Germinal center (tissue), 1 donor: ENCODE data around the gene STX17.
"Not testable (repeated sequence)": the region's sequence is repeated elsewhere in the genome, so short reads cannot be mapped to it uniquely, and the experiment has no call there.

Experiments
- DNase-seq: peaks from one replicate; pipeline ENCODE4 v3.0.0; 2012; ENCODE audit warnings: mixed read lengths, low spot score

STX17 gene

DNA sequence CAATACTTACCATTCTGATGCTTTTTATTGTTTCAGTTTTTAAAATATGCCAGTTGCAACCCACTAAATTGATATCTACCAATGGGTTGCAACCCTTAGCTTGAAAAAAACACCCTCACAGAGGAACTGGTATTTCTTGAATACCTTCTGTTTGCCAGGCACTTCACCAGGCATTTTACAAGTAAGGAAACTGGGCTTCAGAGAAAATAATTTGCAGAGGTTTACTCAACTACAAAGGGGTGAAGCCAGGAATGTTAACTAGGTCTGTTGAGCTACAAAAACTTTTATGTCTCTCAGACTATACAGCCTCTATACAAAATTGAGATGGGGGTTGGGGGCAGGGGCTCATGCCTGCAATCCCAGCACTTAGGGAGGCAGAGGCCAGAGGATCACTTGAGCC lies 65.0 kb downstream of the STX17 start:
- no peak for DNase-seq

DNA sequence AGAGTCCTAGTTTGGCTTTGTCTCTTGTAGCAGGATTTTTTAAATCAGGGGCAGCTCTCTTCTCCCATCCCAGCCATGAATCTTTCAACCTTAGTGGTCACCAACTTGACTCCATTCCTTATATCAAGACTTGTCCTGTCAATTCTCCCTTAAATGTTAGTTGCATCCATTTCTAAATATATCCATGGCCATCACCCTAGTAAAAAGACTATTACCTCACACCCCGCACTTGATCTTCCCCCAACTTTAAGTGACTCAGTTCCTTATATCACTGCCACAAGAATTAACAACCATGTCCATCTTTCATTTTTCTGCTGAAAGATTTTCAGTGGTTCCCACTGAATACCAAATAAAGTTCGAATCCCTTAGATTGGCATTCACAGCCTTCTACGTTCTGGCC lies 67.0 kb downstream of the STX17 start:
- DNase-seq: no peak

DNA sequence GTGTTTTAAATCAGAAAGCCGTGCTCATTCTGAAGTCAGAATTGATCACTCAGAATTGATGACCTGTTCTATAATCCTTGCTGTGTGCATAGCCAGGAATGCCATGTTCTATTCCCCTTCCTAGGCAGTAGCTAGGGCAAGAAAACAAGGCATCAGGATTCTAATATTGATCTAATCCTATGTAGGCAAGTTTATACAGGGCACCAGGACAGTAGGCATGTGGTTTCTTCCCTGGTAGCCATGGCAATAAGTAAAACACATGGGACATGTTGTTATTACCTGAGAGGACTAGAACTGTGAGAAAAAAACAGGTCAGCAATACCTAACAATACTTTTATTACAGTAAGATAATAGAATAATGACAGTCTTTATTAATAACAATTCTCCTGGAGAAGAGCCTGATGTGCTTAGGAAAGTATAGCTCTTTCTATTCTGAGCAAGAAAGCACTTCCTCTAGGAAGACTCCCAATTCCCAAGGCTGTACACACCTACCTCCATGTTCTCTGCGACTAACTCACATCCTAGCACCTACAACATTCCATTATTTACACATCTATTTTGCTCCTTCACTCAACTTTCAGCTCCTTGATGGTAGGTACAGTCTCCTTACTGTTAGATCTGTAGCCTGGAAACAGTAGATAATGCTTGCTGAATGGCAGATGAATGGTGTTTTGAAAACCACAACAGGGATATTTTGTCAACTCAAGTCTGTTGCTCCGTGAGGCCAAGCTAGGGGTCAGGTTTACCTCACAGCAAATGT lies 70.8 kb downstream of the STX17 start:
- DNase-seq: no peak

DNA sequence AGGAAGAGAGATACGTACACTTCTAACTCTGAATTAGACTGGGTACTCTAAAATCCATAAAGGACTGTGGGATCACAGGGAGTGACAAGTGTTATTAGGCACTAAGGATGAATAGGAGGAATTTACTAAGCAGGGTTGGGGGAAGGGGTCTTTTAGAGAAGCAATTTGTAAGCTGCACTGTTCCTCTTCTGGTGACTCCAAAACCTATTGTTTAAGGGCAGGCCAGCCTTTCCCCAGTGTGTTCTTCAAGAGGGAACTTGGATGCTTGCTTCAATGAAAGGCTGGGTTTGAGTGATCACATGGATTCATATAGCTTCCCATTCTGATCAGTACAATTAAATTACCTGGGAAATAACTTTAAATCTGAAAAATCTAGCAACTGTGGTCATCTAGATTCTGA lies 71.8 kb downstream of the STX17 start:
- no peak for DNase-seq

- DNase-seq: no peak
Measured at GRCh38 chr9:99980598-99980997, 74.1 kb downstream of the STX17 start.

GRCh38 chr9:99986642-99987041 lies 80.2 kb downstream of the STX17 start:
- no peak for DNase-seq

DNA sequence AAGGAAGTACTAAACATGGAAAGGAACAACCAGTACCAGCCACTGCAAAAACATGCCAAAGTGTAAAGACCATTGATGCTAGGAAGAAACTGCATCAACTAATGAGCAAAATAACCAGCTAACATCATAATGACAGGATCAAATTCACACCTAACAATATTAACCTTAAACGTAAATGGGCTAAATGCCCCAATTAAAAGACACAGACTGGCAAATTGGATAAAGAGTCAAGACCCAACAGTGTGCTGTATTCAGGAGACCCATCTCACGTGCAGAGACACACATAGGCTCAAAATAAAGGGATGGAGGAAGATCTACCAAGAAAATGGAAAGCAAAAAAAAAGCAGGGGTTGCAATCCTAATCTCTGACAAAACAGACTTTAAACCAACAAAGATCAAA lies 84.1 kb downstream of the STX17 start:
- not testable (repeated sequence) for DNase-seq

DNA sequence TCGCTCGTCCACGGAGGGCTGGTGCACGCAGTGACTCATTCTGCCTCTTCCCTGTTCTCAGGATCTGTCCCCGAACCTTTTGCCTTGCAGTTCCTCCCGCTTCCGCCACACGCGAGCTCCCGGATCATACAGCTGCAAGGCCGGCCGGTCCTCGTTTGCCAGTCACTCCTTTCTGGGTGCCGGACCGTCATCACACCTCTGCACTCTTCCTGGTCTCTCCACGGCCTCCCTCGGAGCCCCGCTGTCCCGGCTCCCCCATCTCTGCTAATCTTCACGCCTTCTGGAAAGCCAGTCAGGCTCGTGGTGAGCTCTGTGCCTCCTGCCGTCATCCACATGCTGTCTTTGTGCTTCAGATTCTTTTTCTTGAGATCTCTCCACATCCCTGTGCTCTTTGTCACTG lies 91.8 kb downstream of the STX17 start:
- DNase-seq: no peak

- DNase-seq: no peak
Measured at GRCh38 chr9:99998866-99999265, 92.4 kb downstream of the STX17 start.

- DNase-seq: no peak
Measured at GRCh38 chr9:99999797-100000196, 93.3 kb downstream of the STX17 start.

DNA sequence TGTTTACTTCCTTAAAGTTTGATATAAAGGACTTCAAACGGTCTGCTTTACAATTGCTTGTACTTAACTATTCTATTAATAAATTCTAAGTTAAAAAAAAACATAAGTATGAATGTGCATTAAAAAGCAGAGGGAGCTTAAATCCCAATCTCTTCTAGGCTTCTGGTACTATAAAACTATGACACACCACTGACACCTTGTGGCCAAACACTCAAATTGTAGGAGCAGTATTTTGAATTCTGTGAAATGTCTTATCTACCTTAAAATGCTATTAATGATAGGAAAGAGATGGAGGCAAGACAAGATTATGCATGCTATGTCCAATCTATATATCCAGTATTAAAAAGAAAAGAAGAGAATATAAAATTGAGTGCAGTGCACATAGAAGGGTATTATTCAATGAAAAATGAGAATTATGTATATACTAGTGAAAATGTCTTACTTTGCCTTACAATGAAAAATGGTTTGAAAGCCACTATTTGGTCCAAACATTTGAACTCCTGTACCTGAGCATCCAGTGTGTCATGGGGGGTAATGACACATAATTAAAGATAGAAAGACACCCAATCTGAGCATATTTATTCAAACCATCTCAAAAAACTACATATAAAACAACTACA lies 104.7 kb downstream of the STX17 start:
- DNase-seq: peak; percentile 60

GRCh38 chr9:100012279-100012678 lies 105.8 kb downstream of the STX17 start:
- DNase-seq: no peak

GRCh38 chr9:100013573-100013972 lies 107.1 kb downstream of the STX17 start:
- DNase-seq: no peak

GRCh38 chr9:100014846-100015245 lies 108.4 kb downstream of the STX17 start:
- no peak for DNase-seq

GRCh38 chr9:100019541-100019940 lies 113.1 kb downstream of the STX17 start:
- no peak for DNase-seq
